Embryonic facial prominence (tissue), 1 donor: ENCODE measurements around the gene AGAP5.

Source experiments
- DNase-seq: peaks from one replicate; pipeline ENCODE4 v3.0.0-alpha.2; 2016; ENCODE audit errors: extremely low spot score

The AGAP5 gene

DNA sequence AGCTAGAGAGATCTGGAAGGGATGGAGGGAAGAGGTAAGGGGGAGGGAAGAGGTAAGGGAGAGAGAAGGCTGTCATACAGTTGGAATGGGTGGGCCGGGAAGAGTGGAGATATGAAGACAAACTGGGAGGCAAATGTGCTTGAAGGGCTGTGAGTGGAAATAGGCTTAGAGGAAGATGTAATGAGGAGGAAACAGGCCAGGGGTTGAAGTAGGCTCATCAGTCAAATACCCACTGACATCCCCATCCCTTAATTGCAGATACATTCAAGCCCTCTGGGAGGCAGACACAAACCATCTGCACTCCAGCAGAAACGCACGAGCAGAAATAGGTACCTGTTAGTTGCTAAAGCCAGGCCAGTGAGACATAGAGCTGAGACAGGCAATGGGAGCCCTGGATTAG is 44.2 kb downstream of the AGAP5 start:
- DNase-seq = no peak

DNA sequence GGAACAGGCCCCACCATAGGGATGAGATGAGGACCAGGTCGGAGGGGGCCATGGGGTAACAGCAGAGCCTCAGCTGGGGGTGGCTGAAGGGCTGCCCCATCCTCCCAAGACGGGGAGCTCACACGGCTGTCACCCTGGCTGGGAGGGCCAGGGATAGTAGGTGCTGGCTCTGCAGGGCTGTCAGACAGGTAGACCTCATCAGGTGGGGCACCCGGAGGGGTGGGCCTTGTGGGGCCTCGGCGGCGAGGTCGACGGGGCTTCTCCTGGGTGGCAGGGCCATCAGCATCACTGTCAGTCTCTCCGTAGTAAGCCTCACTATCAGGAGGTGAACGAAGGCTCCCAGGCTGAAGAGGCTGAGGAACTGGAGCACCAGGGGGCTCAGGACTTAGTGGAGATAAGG is 44.7 kb downstream of the AGAP5 start:
- no peak for DNase-seq

DNA sequence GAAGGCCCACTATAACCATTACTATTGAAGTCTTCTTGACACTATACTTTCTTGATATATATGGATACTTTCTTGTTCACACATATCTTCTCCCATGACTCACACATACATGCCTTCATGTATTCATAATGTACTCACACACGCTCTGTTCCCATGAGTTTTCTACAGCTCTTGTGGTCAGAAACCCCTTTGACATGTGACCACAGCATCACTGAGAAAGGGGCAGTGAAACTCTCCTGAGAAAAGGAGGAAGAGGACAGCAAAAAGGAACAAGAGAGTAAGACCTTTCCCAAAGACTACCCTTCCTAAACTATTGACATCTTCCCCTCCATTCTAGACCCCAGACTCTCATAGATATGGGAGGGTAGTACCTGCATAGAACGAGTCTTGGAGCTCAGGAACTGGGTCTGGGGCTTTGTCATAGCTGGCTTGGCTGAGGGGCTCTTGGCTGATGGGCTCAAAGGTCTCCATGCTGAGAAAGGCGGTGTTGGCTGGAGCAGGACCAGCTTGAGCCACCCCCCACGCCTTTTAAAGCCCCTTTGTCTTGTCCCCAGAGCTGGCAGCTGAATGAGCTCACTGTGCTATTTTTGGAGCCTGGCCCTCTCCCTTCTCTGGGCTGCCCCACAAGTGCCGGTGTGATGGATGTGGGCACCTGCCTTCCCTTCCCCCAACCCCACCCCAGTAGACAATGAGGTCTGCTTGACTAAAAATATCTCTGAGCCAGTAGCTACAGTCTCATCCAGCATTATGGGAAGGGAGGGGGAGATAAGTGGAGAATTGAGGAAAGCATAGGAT is 47.2 kb downstream of the AGAP5 start:
- no peak for DNase-seq

DNA sequence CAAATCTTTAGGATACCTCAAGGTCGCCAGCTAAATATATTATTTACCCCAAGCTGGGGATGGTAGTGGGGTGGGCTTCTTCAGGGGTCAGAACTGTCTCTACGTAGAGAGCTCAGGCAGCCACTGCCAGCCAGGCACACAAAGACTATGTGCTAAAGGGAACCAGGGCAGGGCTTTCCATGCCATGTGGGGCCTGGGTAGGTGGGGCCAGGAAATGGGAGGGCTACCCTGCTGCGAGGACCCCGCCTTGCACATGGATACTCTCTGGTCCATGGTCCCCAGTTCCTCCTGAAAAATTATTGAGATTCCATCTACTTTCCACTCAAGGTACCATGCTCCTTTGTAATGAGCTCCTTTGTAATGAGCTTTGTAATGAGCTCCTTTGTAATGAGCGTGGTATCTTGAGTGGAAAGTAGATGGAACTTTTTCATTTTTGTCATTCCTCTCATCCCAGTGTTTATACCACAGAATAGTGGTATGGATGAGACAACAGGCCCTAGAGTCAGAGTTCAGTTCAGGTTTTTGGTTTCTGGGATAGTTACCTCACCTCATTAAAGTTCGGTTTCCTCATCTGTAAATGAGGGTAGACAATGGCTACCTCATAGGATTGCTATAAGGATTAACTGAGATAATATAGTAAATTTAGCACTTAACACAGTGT is 47.9 kb downstream of the AGAP5 start:
- no peak for DNase-seq

- no peak for DNase-seq
These were observed 48.7 kb downstream of the AGAP5 start for GRCh38 chr10:73648975-73649829.

DNA sequence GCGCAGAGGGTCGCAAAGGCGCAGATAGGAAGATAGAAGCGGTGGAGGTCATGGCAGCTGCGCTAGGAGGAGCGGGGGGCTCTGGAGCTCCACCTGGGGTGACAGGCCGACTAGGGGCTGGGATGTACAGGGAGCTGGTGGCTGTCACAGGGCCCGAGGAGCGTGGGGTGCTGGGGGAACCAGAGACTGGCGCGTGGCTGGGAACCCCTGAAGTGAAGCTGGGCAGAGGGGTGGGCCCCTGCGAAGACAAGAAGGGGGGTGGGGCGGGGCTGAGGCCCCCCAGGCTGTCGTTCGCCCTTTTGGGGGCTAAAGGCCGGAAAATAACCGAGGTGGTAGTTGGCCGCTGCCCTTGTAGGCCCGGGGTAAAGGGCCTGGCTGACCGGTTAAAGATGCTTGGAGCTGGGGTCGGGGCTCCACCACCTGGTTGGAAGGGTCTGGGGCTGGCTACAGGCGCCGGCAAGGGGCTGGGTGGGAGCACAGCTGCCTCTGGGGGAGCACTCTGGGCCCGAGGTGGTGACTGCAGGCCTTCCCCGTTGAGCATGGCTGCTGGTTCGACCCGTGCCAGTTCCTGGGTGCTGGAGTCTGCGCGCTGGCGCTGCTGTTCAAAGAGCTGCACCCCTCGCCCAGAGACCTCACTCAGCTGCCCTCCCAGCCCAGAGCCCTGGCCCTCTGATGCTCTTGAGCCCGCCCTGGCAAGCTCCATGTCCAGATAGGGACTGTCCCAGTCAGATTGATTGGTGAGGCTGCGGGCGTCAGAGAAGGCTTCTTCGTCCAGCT is 49.8 kb downstream of the AGAP5 start:
- no peak for DNase-seq

DNA sequence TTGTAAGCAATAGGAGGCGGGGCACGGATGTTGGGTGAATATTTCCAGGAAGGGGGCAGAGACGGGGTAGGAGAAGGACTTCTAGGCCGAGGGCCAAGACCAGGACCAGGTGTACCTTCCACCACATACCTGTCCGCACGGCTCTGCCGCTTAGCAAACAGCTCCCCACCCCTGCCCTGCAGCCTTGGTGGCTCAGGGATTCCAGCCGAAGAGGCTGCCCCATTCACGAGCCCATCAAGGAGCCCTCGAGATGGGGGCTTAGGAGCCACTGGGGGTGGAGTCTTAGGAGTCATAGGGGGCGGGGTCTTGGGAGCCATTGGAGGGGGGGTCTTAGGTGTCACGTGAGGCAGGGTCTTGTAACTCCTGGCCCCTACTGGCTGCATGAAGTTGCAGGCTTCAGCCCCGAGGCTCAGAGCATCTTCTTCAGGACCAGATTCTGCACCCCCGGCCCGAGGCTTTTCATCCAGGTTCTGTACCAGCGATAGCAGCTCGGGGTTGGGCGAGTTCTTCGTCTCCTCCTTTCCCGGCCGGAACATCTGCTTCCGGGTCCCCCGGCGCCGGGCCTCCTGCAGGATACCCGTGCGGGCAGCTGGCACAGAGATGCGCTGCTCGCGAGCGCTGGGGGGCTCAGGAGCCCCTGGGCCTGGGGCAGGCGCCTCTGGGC is 50.6 kb downstream of the AGAP5 start:
- peak; percentile 73 for DNase-seq

DNA sequence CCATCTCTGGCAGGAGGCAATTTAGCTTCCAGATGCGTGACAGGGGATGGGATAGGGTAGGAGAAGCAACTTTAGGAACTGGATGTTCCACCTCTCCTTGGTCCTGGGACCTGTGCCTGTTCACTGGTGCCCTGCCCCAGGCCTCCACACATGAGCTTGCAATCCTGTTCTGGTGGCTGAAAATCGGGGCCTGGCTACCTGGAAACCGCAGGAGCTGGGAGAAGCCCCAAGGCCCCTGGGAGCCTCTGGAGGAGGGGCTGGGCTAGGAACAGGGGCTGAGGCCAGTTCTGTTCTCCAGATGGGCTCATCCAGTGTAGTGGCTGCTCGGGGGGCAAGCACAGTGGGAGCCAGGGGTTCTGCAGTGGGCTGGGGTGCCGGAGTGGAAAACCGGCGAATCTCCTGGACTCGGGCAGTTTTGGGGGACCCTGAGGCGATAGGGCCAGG is 51.3 kb downstream of the AGAP5 start:
- DNase-seq = no peak

DNA sequence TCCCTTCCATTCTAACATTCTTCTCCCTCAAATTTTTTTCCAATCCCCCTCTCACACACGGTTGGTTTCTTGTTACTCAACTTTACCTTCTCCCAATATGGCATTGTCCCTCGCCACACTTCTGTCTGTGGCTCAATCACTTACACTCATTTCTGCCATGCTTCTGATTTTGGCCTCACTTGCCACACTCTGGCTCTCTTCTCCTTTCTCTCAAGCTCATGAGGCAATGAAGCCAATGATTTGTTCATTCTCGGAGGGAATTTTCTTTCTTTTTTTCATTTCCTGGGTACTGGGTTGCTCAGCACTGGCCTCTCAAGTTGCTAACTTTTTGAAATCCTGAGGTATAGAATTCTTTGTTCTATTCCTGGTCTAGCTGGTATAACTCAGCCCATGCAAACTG is 52.7 kb downstream of the AGAP5 start:
- DNase-seq = no peak

DNA sequence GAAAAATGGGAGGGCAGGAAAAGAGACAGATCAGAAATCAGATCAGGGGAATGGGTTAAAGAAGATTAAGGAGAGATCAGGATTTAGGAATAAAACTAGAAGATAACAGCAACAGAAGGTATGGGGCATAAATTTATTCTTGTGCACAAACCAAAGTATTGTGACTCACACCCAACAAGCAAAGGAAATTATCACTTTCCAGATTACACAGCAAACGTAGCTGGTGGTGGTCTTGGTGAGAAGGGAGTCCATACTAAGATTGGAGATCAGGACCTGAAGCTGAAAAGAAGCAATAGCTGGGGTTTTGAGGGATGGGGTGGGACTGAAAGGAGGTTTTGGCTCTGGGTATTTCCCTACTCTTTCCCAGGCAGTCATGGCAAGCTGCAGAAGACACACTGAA is 53.1 kb downstream of the AGAP5 start:
- no peak for DNase-seq

DNA sequence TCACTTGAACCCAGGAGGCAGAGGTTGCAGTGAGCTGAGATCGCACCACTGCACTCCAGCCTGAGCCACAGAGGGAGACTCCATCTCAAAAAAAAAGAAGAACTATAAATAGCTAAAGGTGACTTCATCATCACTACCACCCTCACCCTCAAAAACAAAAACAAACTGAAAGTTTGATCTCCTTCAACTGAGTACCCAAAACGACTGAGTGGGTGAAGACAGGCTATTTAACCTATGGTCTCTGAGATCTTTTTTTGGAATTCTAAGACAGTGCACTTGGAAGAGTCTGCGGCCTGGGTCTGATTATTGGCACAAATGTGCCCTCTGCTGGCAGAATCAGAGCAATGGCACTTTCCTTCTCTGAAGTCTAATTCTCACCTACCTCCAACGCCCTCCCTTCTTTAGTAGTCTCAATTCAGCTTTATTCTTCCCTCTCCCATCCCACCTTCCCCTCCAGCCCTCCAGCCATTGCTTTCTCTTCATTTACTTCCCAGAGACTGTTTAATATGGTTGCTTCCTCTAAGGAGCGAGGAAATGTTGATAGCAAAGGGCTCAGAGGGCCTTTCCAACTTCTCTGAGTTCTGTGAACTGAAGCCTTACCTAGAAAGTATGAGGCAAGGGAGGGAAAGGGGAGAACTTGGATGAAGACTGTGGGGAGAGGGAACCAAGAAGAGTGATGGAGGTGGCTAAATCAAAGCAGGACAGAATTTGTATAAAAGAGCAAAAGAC is 53.7 kb downstream of the AGAP5 start:
- peak; percentile 75 for DNase-seq

GRCh38 chr10:73643362-73643761 is 54.5 kb downstream of the AGAP5 start:
- DNase-seq = no peak

- no peak for DNase-seq
These were observed 56.4 kb downstream of the AGAP5 start, which contains the start of gene MYOZ1 for GRCh38 chr10:73641328-73642060. Gene MYOZ1 (minus strand): TSS chr10:73641474. CDS start chr10:73640017, 1,457 bp downstream.

DNA sequence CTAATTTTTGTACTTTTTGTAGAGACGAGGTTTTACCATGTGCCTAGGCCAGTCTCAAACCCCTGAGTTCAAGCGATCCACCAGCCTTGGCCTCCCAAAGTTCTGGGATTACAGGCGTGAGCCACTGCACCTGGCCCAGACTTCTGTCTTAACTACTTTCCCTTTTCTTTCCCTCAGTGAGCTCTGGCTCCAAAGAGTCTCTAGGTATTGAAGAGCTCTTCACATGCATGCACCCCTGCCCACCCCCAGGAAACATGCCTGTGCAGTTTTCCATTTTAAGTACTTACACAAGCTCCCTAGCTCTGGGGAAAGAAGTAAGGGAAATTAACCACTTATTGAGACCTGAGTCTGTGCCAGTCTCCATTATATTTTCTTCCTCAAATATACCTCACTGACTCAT is 58.6 kb downstream of the AGAP5 start:
- DNase-seq = no peak

GRCh38 chr10:73635781-73636180 is 62.1 kb downstream of the AGAP5 start:
- DNase-seq = no peak

- DNase-seq = no peak
These were observed 63.5 kb downstream of the AGAP5 start for GRCh38 chr10:73634421-73634820.

DNA sequence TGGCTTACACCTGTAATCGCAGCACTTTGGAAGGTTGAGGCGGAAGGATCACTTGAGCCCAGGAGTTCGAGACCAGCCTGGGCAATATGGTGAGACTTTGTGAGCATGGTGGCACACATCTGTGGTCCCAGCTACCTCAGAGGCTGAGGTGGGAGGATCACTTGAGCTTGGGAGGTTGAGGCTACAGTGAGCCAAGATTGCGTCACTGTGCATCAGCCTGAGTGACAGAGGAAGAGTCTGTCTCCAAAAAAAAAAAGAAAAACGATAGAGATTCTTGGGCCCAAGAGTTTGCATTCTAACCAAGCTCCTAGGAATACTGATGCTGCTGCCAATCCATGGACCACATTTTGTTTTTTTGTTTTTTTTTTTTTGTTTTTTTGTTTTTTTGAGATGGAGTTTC is 68.7 kb downstream of the AGAP5 start:
- DNase-seq = no peak

GRCh38 chr10:73628405-73628804 is 69.5 kb downstream of the AGAP5 start:
- DNase-seq = no peak

- DNase-seq = no peak
These were observed 70.6 kb downstream of the AGAP5 start for GRCh38 chr10:73627300-73627699.
